Stimulated activated CD4-positive, alpha-beta T cell treated with anti-CD3 and anti-CD28 coated beads, Interleukin-15, amount 100 ng/mL, for 24 hours (primary cell): ENCODE results near the gene COL24A1.
"Not testable (repeated sequence)": the region's sequence is repeated elsewhere in the genome, so short reads cannot be mapped to it uniquely, and the experiment has no call there.

Experiments used
- DNase-seq: peaks from one replicate; pipeline ENCODE4 v3.0.0-alpha.2; 2020

The COL24A1 gene

GRCh38 chr1:85976516-85977205 lies 179.9 kb downstream of the COL24A1 start:
- no peak for DNase-seq

- DNase-seq: no peak
Observed at GRCh38 chr1:85975912-85976371, 180.6 kb downstream of the COL24A1 start.

GRCh38 chr1:85962457-85962856 lies 194.1 kb downstream of the COL24A1 start:
- DNase-seq: no peak

- DNase-seq: no peak
Observed at GRCh38 chr1:85957760-85958159, 198.8 kb downstream of the COL24A1 start.

GRCh38 chr1:85955218-85955617 lies 201.4 kb downstream of the COL24A1 start:
- DNase-seq: not testable (repeated sequence)

GRCh38 chr1:85952460-85952859 lies 204.1 kb downstream of the COL24A1 start:
- no peak for DNase-seq

- DNase-seq: no peak
Observed at GRCh38 chr1:85947186-85947585, 209.4 kb downstream of the COL24A1 start.

- no peak for DNase-seq
Observed at GRCh38 chr1:85943945-85944344, 212.6 kb downstream of the COL24A1 start.

- no peak for DNase-seq
Observed at GRCh38 chr1:85943526-85943925, 213.0 kb downstream of the COL24A1 start.

- no peak for DNase-seq
Observed at GRCh38 chr1:85940656-85941306, 215.8 kb downstream of the COL24A1 start.

- DNase-seq: no peak
Observed at GRCh38 chr1:85938829-85939228, 217.7 kb downstream of the COL24A1 start.

- DNase-seq: no peak
Observed at GRCh38 chr1:85936470-85936869, 220.1 kb downstream of the COL24A1 start.

GRCh38 chr1:85936057-85936456 lies 220.5 kb downstream of the COL24A1 start:
- DNase-seq: no peak

- no peak for DNase-seq
Observed at GRCh38 chr1:85935234-85935633, 221.3 kb downstream of the COL24A1 start.

GRCh38 chr1:85934516-85934915 lies 222.1 kb downstream of the COL24A1 start:
- no peak for DNase-seq

- DNase-seq: no peak
Observed at GRCh38 chr1:85933961-85934360, 222.6 kb downstream of the COL24A1 start.

GRCh38 chr1:85911742-85912141 lies 244.8 kb downstream of the COL24A1 start:
- no peak for DNase-seq

- no peak for DNase-seq
Observed at GRCh38 chr1:85900921-85901320, 255.7 kb downstream of the COL24A1 start.

GRCh38 chr1:85898861-85899260 lies 257.7 kb downstream of the COL24A1 start:
- DNase-seq: no peak

GRCh38 chr1:85894651-85895050 lies 261.9 kb downstream of the COL24A1 start:
- DNase-seq: peak; percentile 21

- DNase-seq: no peak
Observed at GRCh38 chr1:85892366-85892765, 264.2 kb downstream of the COL24A1 start.

GRCh38 chr1:85889870-85890269 lies 266.7 kb downstream of the COL24A1 start:
- no peak for DNase-seq

- no peak for DNase-seq
Observed at GRCh38 chr1:85888921-85889320, 267.7 kb downstream of the COL24A1 start.

- no peak for DNase-seq
Observed at GRCh38 chr1:85884372-85885035, 272.1 kb downstream of the COL24A1 start.
